A673 (cell line): Measurements from ENCODE around the gene RNASE9. TPM values are rescaled to one million over a fixed set of nuclear protein-coding genes. Genes with fewer than 3 reads are reported as not detected.

Experiments
- BruUV-seq: library from RNA; stranded (reverse); fragments of 400-500 nt; replicated peaks from 2 replicates; lab custom pipeline; 2021; lab: Mats Ljungman, UMichigan
- CTCF ChIA-PET: fragments of 300-600 bp; sonication (Branson Sonifier 250); formaldehyde crosslinking; loops from one replicate; lab custom pipeline; 2022; ENCODE audit warnings: antibody characterized with exemption; lab: Charles Lee
- POLR2A ChIA-PET: fragments of 300-600 bp; sonication (Branson Sonifier 250); formaldehyde crosslinking; loops from one replicate; lab custom pipeline; 2022; ENCODE audit warnings: antibody characterized with exemption; ENCODE audit not compliant: low non-redundant PET; lab: Charles Lee
- DNase-seq: peaks from one replicate; pipeline ENCODE4 v3.0.0-alpha.2; 2015; ENCODE audit warnings: low spot score
- H3K27ac ChIP-seq: fragments of 200-600 bp; sonication (generic); 2 replicates; pipeline ENCODE4 v1.5.1; 2016; ENCODE audit warnings: mixed run types, low read depth, mild to moderate bottlenecking, mixed read lengths, antibody characterized with exemption, low read length; ENCODE audit not compliant: poor library complexity, severe bottlenecking
- H3K27me3 ChIP-seq: fragments of 200-600 bp; sonication (generic); replicated peaks from 2 replicates; pipeline ENCODE4 v1.6.1; 2017; ENCODE audit warnings: mixed run types, low read depth, mild to moderate bottlenecking, mixed read lengths, antibody characterized with exemption, low read length; ENCODE audit not compliant: insufficient read depth, poor library complexity
- H3K36me3 ChIP-seq: fragments of 200-600 bp; sonication (generic); 2 replicates; pipeline ENCODE4 v1.6.1; 2016; ENCODE audit warnings: mixed run types, mild to moderate bottlenecking, mixed read lengths, antibody characterized with exemption, low read length; ENCODE audit not compliant: insufficient read depth, poor library complexity, severe bottlenecking
- H3K4me1 ChIP-seq: fragments of 200-600 bp; sonication (generic); 2 replicates; pipeline ENCODE4 v1.6.1; 2017; ENCODE audit warnings: mixed run types, mild to moderate bottlenecking, mixed read lengths, antibody characterized with exemption, low read length; ENCODE audit not compliant: insufficient read depth, poor library complexity, severe bottlenecking
- H3K4me3 ChIP-seq: fragments of 200-600 bp; sonication (generic); 2 replicates; pipeline ENCODE4 v1.5.1; 2016; ENCODE audit warnings: low read depth, mixed run types, mild to moderate bottlenecking, mixed read lengths, low read length; ENCODE audit not compliant: poor library complexity, severe bottlenecking
- H3K9me3 ChIP-seq: fragments of 200-600 bp; sonication (generic); 2 replicates; pipeline ENCODE4 v1.6.1; 2016; ENCODE audit warnings: mixed run types, low read depth, mild to moderate bottlenecking, mixed read lengths, antibody characterized with exemption, low read length; ENCODE audit not compliant: poor library complexity, severe bottlenecking
- CTCF ChIP-seq: fragments of 300-800, 200-600 bp; sonication (generic); conservative IDR thresholded peaks from 2 replicates; pipeline ENCODE4 v1.5.1; 2017; ENCODE audit warnings: low read depth, mild to moderate bottlenecking, antibody characterized with exemption, low read length, moderate library complexity, mixed read lengths
- EZH2 ChIP-seq: fragments of 200-600 bp; sonication (generic); IDR thresholded peaks from 2 replicates; pipeline ENCODE4 v1.6.1; 2017; ENCODE audit warnings: borderline replicate concordance, low read depth, mild to moderate bottlenecking, mixed read lengths, antibody characterized with exemption, low read length; ENCODE audit not compliant: poor library complexity, severe bottlenecking
- intact Hi-C: fragments of 100-400 bp; cut with micrococcal nuclease; formaldehyde crosslinking; loops from one replicate; pipeline ENCODE4 v1.10.0; 2022; ENCODE audit not compliant: unreplicated experiment
- total RNA-seq: library from RNA; stranded (reverse); gene quantifications from 2 replicates; pipeline ENCODE4 v1.2.3, GENCODE V29; 2021

The RNASE9 gene
- total RNA-seq, 1 experiment from 2014 or later, result not detected

- Histone ChIP-seq H3K36me3 (no peaks in the 10 kb centered on the region), H3K4me1 (no peaks in the 10 kb centered on the region), H3K27ac (no peak overlapping the region), H3K4me3 (no peak overlapping the region), H3K27me3 (no peaks in the 10 kb centered on the region), H3K9me3 (no peaks in the 10 kb centered on the region)
- ChIA-PET POLR2A (no interaction called here), CTCF (no interaction called here)
- no peak for DNase-seq
- TF ChIP-seq CTCF, result no peak
- TF ChIP-seq EZH2, result no peak
- no TSS peak for BruUV-seq
- intact Hi-C loops, result loop anchor here (5.0 kb wide), 1 partner anchor 36 kb away; the partner anchor contains the start of gene RNASE11
Observed at GRCh38 chr14:20551606-20552005, 9.2 kb downstream of the RNASE9 start.

GRCh38 chr14:20550926-20551325 is 9.9 kb downstream of the RNASE9 start:
- CTCF ChIA-PET, result no interaction called here

GRCh38 chr14:20548414-20549158 is 12.3 kb downstream of the RNASE9 start:
- no peaks in the 10 kb centered on the region for H3K4me1 ChIP-seq
- no peak for DNase-seq
- no peaks in the 10 kb centered on the region for H3K36me3 ChIP-seq
- H3K27me3 ChIP-seq, result no peaks in the 10 kb centered on the region
- intact Hi-C loops, result no loop called here
- no peak for TF ChIP-seq CTCF
- TF ChIP-seq EZH2, result no peak
- CTCF ChIA-PET, result no interaction called here
- H3K27ac ChIP-seq, result no peak overlapping the region
- POLR2A ChIA-PET, result no interaction called here
- H3K4me3 ChIP-seq, result no peak overlapping the region
- BruUV-seq, result no TSS peak
- no peaks in the 10 kb centered on the region for H3K9me3 ChIP-seq

More at GRCh38 chr14:20550926-20551325, 9.9 kb downstream of the RNASE9 start:
- Histone ChIP-seq H3K27ac (no peak overlapping the region), H3K9me3 (no peaks in the 10 kb centered on the region), H3K4me1 (no peaks in the 10 kb centered on the region), H3K27me3 (no peaks in the 10 kb centered on the region), H3K4me3 (no peak overlapping the region), H3K36me3 (no peaks in the 10 kb centered on the region)
- intact Hi-C loops, result loop anchor here (5.0 kb wide), 1 partner anchor 36 kb away; the partner anchor contains the start of gene RNASE11
- POLR2A ChIA-PET, result no interaction called here
- DNase-seq, result no peak
- no peak for TF ChIP-seq EZH2
- no peak for TF ChIP-seq CTCF
- BruUV-seq, result no TSS peak
